ENCODE data around the gene GJA8. TPM values are rescaled to one million over a fixed set of nuclear protein-coding genes. Genes with fewer than 3 reads are reported as not detected.

GJA8 gene
- polyA plus RNA-seq, 3 donors = not detected

DNA sequence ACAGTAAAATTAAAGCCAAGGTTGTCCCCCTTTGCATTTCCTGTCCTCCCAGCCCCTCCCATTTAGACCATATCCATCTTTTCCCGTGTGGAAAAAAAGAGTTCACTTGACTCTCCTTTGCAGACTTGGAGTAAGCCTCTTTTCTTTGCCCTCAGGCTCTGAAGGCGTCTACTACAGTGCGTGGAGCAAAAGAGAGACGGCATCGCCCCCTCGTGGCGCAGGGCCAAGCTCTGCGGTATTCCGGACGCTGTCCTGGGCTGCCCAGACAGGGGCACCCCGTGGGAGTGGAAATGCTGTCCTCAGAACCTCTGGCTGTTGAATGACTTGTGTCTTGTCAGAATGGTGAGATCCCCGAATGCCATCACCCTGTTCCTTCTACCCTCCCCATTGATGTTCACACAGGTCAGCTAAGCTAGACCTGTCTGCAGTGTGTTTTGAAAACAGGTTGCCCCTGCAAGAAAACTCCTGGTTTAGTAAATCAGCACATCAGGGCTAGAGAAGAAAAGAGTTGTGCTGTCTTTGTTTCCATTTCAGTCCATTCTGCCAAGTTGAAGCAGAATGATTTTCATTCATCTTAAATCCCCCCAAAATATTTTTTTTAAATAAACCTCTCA lies 12.3 kb upstream of the GJA8 start:
- peaks cover 2% of the 10 kb centered on the region for H3K4me1 Mint-ChIP-seq
- no peak overlapping the region for H3K4me2 ChIP-seq (replicated peaks; ENCODE audit: extremely low read depth, low read length, poor library complexity, severe bottlenecking)
- intact Hi-C loops (cut with micrococcal nuclease) = loop anchor here (2.0 to 10.0 kb wide), 3 partner anchors 393 to 617 kb away; no protein-coding TSS in a partner anchor
- H3K9me3 Mint-ChIP-seq = no peaks in the 10 kb centered on the region
- DNase-seq = peak; percentile 15 to 33 (median 31)
- no peak overlapping the region for H3K27ac ChIP-seq (ENCODE audit: low read depth in 1 of 2, low read length in 2 of 2)
- peak overlapping the region in 1 of 2 donors; percentile 0 for H3K4me3 Mint-ChIP-seq
- no peak overlapping the region for H2AFZ ChIP-seq (ENCODE audit: insufficient read depth, low read depth, low read length, poor library complexity, severe bottlenecking)
- peaks cover 4 to 7% (median 6%) of the 10 kb centered on the region in 3 donors for H3K27me3 Mint-ChIP-seq (ENCODE audit: low read depth in 3 of 3)
- TF ChIP-seq, protein P1, sequence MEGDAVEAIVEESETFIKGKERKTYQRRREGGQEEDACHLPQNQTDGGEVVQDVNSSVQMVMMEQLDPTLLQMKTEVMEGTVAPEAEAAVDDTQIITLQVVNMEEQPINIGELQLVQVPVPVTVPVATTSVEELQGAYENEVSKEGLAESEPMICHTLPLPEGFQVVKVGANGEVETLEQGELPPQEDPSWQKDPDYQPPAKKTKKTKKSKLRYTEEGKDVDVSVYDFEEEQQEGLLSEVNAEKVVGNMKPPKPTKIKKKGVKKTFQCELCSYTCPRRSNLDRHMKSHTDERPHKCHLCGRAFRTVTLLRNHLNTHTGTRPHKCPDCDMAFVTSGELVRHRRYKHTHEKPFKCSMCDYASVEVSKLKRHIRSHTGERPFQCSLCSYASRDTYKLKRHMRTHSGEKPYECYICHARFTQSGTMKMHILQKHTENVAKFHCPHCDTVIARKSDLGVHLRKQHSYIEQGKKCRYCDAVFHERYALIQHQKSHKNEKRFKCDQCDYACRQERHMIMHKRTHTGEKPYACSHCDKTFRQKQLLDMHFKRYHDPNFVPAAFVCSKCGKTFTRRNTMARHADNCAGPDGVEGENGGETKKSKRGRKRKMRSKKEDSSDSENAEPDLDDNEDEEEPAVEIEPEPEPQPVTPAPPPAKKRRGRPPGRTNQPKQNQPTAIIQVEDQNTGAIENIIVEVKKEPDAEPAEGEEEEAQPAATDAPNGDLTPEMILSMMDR (IDR thresholded peaks at IDR 0.05) = peak; percentile 77
- no peak overlapping the region for H3K4me3 ChIP-seq (replicated peaks in 1 of 3; ENCODE audit: low read depth in 2 of 3, low read length in 3 of 3)
- H3K27me3 ChIP-seq (ENCODE audit: control insufficient read depth in 2 of 2, insufficient read depth in 2 of 2, low read length in 2 of 2) = no peaks in the 10 kb centered on the region
- H3K27ac Mint-ChIP-seq = no peak overlapping the region
- H3K9me3 ChIP-seq (replicated peaks in 1 of 2; ENCODE audit: control insufficient read depth in 1 of 2, insufficient read depth in 1 of 2, low read length in 2 of 2) = no peaks in the 10 kb centered on the region
- no peaks in the 10 kb centered on the region for H3K36me3 Mint-ChIP-seq
- WGBS (ENCODE audit: insufficient coverage) = 1% methylated on average over 11 of the region's 12 CpGs
- H3K79me2 ChIP-seq (ENCODE audit: insufficient read depth, low read length) = no peaks in the 10 kb centered on the region
- H3K4me1 ChIP-seq (ENCODE audit: control insufficient read depth in 1 of 2, insufficient read depth in 2 of 2, low read length in 2 of 2) = no peaks in the 10 kb centered on the region
- H3K9ac ChIP-seq (ENCODE audit: insufficient read depth, low read length, poor library complexity, severe bottlenecking) = no peak overlapping the region
- no peaks in the 10 kb centered on the region for H3K36me3 ChIP-seq (replicated peaks in 1 of 2; ENCODE audit: control insufficient read depth in 1 of 2, insufficient read depth in 2 of 2, low read length in 2 of 2)
- no peaks in the 10 kb centered on the region for H4K20me1 ChIP-seq (ENCODE audit: insufficient read depth, low read length)

DNA sequence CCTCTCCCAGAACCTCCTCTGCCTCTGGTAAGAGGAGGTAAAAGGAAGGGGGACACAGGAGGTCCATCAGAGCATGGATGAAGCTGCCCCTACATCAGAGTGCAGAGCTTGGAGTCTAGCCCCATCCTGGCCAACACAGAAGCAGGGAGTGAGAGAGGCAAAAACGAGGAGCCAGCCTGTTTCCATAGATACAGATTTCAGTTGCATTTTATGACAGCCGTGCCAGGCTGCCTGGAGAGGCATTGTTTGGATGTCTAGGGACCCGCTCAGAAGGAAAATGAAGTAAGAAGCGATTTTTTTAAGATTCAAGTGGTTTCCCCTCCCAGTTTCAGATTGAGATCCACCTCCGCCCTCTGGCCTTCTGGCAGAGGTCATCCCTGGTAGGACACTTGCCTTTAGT lies 11.5 kb upstream of the GJA8 start:
- H3K4me3 ChIP-seq (replicated peaks in 1 of 3; ENCODE audit: low read depth in 2 of 3, low read length in 3 of 3) = no peak overlapping the region
- Mint-ChIP-seq H3K4me1 (peaks cover 2% of the 10 kb centered on the region), H3K36me3 (no peaks in the 10 kb centered on the region), H3K4me3 (no peak overlapping the region), H3K27ac (no peak overlapping the region), H3K9me3 (no peaks in the 10 kb centered on the region), H3K27me3 (ENCODE audit: low read depth in 3 of 3) (peaks cover 4 to 7% (median 6%) of the 10 kb centered on the region in 3 donors)
- H3K36me3 ChIP-seq (replicated peaks in 1 of 2; ENCODE audit: control insufficient read depth in 1 of 2, insufficient read depth in 2 of 2, low read length in 2 of 2) = no peaks in the 10 kb centered on the region
- no peak overlapping the region for H3K9ac ChIP-seq (ENCODE audit: insufficient read depth, low read length, poor library complexity, severe bottlenecking)
- H3K27me3 ChIP-seq (ENCODE audit: control insufficient read depth in 2 of 2, insufficient read depth in 2 of 2, low read length in 2 of 2) = no peaks in the 10 kb centered on the region
- no peaks in the 10 kb centered on the region for H4K20me1 ChIP-seq (ENCODE audit: insufficient read depth, low read length)
- TF ChIP-seq, protein P1 (IDR thresholded peaks at IDR 0.05) = no peak
- H3K79me2 ChIP-seq (ENCODE audit: insufficient read depth, low read length) = no peaks in the 10 kb centered on the region
- intact Hi-C loops (cut with micrococcal nuclease) = loop anchor here (2.0 to 10.0 kb wide), 3 partner anchors 394 to 618 kb away; no protein-coding TSS in a partner anchor
- 87% methylated on average over 3 of the region's 5 CpGs for WGBS (ENCODE audit: insufficient coverage)
- H3K27ac ChIP-seq (ENCODE audit: low read depth in 1 of 2, low read length in 2 of 2) = no peak overlapping the region
- DNase-seq = no peak
- no peak overlapping the region for H3K4me2 ChIP-seq (replicated peaks; ENCODE audit: extremely low read depth, low read length, poor library complexity, severe bottlenecking)
- no peaks in the 10 kb centered on the region for H3K9me3 ChIP-seq (replicated peaks in 1 of 2; ENCODE audit: control insufficient read depth in 1 of 2, insufficient read depth in 1 of 2, low read length in 2 of 2)
- no peaks in the 10 kb centered on the region for H3K4me1 ChIP-seq (ENCODE audit: control insufficient read depth in 1 of 2, insufficient read depth in 2 of 2, low read length in 2 of 2)
- H2AFZ ChIP-seq (ENCODE audit: insufficient read depth, low read depth, low read length, poor library complexity, severe bottlenecking) = no peak overlapping the region
